Stomach (tissue), 9 donors: Measurements from ENCODE around the gene CAPN2. TPM values are rescaled to one million over a fixed set of nuclear protein-coding genes. Genes with fewer than 3 reads are reported as not detected.
A peak's percentile ranks its signal among the peaks of the same experiment; 100 is the strongest.

ENCODE experiments used
- DNase-seq, 2 donors: peaks; one replicate each; pipeline versions ENCODE4 v3.0.0 to v3.0.0-alpha.2; 2013 to 2019
- H3K27ac ChIP-seq, 5 donors: fragments of 200-600 bp in 4 of 5; sonication (generic) in 4 of 5; one replicate each; pipeline ENCODE4 v1.5.1; 2013 to 2019; ENCODE audit warnings: mild to moderate bottlenecking in 1 of 5, moderate library complexity in 1 of 5
- H3K27me3 ChIP-seq, 3 donors: fragments of 200-600 bp; sonication (generic); one replicate each; pipeline ENCODE4 v1.5.1; 2017 to 2019; ENCODE audit warnings: mixed run types in 1 of 3
- H3K36me3 ChIP-seq, 4 donors: fragments of 200-600 bp; sonication (generic); 1 replicate in 3 of 4; 2 replicates in 1 of 4; pipeline ENCODE4 v1.5.1; 2016 to 2019
- H3K4me1 ChIP-seq, 4 donors: fragments of 200-600 bp; sonication (generic); one replicate each; pipeline ENCODE4 v1.5.1; 2016 to 2019
- H3K4me3 ChIP-seq, 4 donors: fragments of 200-600 bp; sonication (generic) in 3 of 4; one replicate each; pipeline ENCODE4 v1.5.1; 2016 to 2019; ENCODE audit warnings: mild to moderate bottlenecking in 1 of 4
- H3K9me3 ChIP-seq, 4 donors: fragments of 200-600 bp; sonication (generic); one replicate each; pipeline ENCODE4 v1.5.1; 2016 to 2019
- CTCF ChIP-seq, 7 experiments: fragments of 450-650 bp in 4 of 7; fragments of 200-600 bp in 3 of 7; sonication (generic) in 3 of 7; IDR thresholded peaks; one replicate each; pipeline ENCODE4 v1.5.1; 2016 to 2019; ENCODE audit warnings: antibody characterized with exemption in 7 of 7, control low read depth in 2 of 7, mild to moderate bottlenecking in 1 of 7
- EP300 ChIP-seq: sonication (generic); formaldehyde crosslinking; IDR thresholded peaks from one replicate; pipeline ENCODE4 v1.6.1; 2017; ENCODE audit warnings: antibody characterized with exemption
- POLR2A ChIP-seq, 4 donors: fragments of 450-650 bp; IDR thresholded peaks; one replicate each; pipeline ENCODE4 v1.6.1; 2016; ENCODE audit warnings: antibody characterized with exemption in 4 of 4, control low read depth in 2 of 4, mild to moderate bottlenecking in 1 of 4, moderate library complexity in 1 of 4
- POLR2AphosphoS5 ChIP-seq, 3 donors: sonication (generic); formaldehyde crosslinking; IDR thresholded peaks; one replicate each; pipeline ENCODE4 v1.6.1; 2016; ENCODE audit warnings: antibody characterized with exemption in 3 of 3
- WGBS, 5 donors: extraction: QIAGEN DNeasy Blood & Tissue Kit in 3 of 5; methylation state at CpG; one replicate each; pipeline versions ENCODE4 v1.1.5 to v1.1.7; 2013 to 2018; 5-methylcytosine and 5-hydroxymethylcytosine counted together
- intact Hi-C: fragments of 100-400 bp; cut with DNase I; formaldehyde crosslinking; loops from one replicate; pipeline ENCODE4 v1.15.1; 2023; ENCODE audit warnings: low total_unique reads
- polyA plus RNA-seq, 3 donors: library from polyadenylated mRNA; stranded (reverse); fragments of 200-250 nt; gene quantifications; one replicate each; pipeline ENCODE4 v1.2.3, GENCODE V29; 2013
- total RNA-seq, 5 donors: library from RNA; depleted of rRNA; stranded (reverse); fragments of >200 nt; gene quantifications; one replicate each; pipeline versions ENCODE4 v1.1.0 to v1.2.3, GENCODE V29; 2014 to 2016
- donor health status: healthy with polysubstance abuse.
- donor health status: Bipolar disorder and iron deficiency.
- donor health status: healthy.

Gene CAPN2
- total and polyA plus RNA-seq, 8 donors, result 128 to 739 (median 230) TPM

- TF ChIP-seq POLR2A (IDR thresholded peaks at IDR 0.05) (no peak), EP300 (no peak), CTCF (IDR thresholded peaks at IDR 0.05) (no peak), POLR2AphosphoS5 (IDR thresholded peaks at IDR 0.05) (no peak)
- WGBS, 5 donors, result 23 to 61% (median 43%) methylated on average over 1 of the region's 1 CpG
- peak overlapping the region in 4 of 5 donors; percentile 39 to 67 (median 60) for H3K27ac ChIP-seq
- peaks cover 31 to 62% (median 37%) of the 10 kb centered on the region in 4 donors for H3K4me1 ChIP-seq
- H3K27me3 ChIP-seq, result no peaks in the 10 kb centered on the region
- peaks cover 45 to 99% (median 91%) of the 10 kb centered on the region in 4 donors for H3K36me3 ChIP-seq
- H3K9me3 ChIP-seq, result no peaks in the 10 kb centered on the region
- no peak for DNase-seq
- intact Hi-C loops, result no loop called here
- H3K4me3 ChIP-seq, result no peak overlapping the region
Measured at GRCh38 chr1:223775711-223776074, 63.4 kb downstream of the CAPN2 start.

- H3K4me3 ChIP-seq, result no peak overlapping the region
Measured at GRCh38 chr1:223776075-223776814, 63.9 kb downstream of the CAPN2 start.

GRCh38 chr1:223776826-223777454, 64.6 kb downstream of the CAPN2 start:
- H3K27ac ChIP-seq, result peak overlapping the region in 3 of 5 donors; percentile 54 to 67 (median 66)
- 41 to 59% (median 54%) methylated on average over 10 of the region's 10 CpGs for WGBS, 5 donors
- no peak overlapping the region for H3K4me3 ChIP-seq
- H3K4me1 ChIP-seq, result peaks cover 21 to 50% (median 25%) of the 10 kb centered on the region in 4 donors
- no peaks in the 10 kb centered on the region for H3K27me3 ChIP-seq
- peaks cover 41 to 98% (median 86%) of the 10 kb centered on the region in 4 donors for H3K36me3 ChIP-seq
- H3K9me3 ChIP-seq, result no peaks in the 10 kb centered on the region
- TF ChIP-seq POLR2AphosphoS5 (IDR thresholded peaks at IDR 0.05) (no peak), POLR2A (IDR thresholded peaks at IDR 0.05) (no peak), CTCF (IDR thresholded peaks at IDR 0.05) (no peak), EP300 (no peak)
- intact Hi-C loops, result no loop called here
- peak in 1 of 2 donors; percentile 36 for DNase-seq

More at GRCh38 chr1:223776075-223776814, 63.9 kb downstream of the CAPN2 start:
- Histone ChIP-seq H3K36me3 (peaks cover 42 to 99% (median 90%) of the 10 kb centered on the region in 4 donors), H3K4me1 (peaks cover 27 to 57% (median 32%) of the 10 kb centered on the region in 4 donors), H3K9me3 (no peaks in the 10 kb centered on the region), H3K27me3 (no peaks in the 10 kb centered on the region), H3K27ac (peak overlapping the region; percentile 8 to 67 (median 54))
- intact Hi-C loops, result no loop called here
- TF ChIP-seq CTCF (IDR thresholded peaks at IDR 0.05) (no peak), POLR2AphosphoS5 (IDR thresholded peaks at IDR 0.05) (peak in 1 of 3 donors; percentile 72)
- DNase-seq, result peak in 1 of 2 donors; percentile 62
- WGBS, 5 donors, result 21 to 40% (median 34%) methylated on average over 9 of the region's 9 CpGs

GRCh38 chr1:223780318-223780717, 68.0 kb downstream of the CAPN2 start:
- 93 to 96% (median 95%) methylated on average over 8 of the region's 8 CpGs for WGBS, 5 donors
- H3K4me3 ChIP-seq, result no peak overlapping the region
- no peaks in the 10 kb centered on the region for H3K9me3 ChIP-seq
- TF ChIP-seq POLR2A (IDR thresholded peaks at IDR 0.05) (no peak), POLR2AphosphoS5 (IDR thresholded peaks at IDR 0.05) (no peak), EP300 (no peak), CTCF (IDR thresholded peaks at IDR 0.05) (no peak)
- H3K27me3 ChIP-seq, result no peaks in the 10 kb centered on the region
- no peak for DNase-seq
- intact Hi-C loops, result no loop called here
- no peak overlapping the region for H3K27ac ChIP-seq
- H3K36me3 ChIP-seq, result peaks cover 20 to 95% (median 77%) of the 10 kb centered on the region in 4 donors
- peaks cover 14 to 30% (median 19%) of the 10 kb centered on the region in 4 donors for H3K4me1 ChIP-seq
